WTC11 (cell line): ENCODE measurements around the gene CAMK1G.

Experiments
- ATF3 ChIP-seq: sonication (generic); formaldehyde crosslinking; conservative IDR thresholded peaks from 2 replicates; pipeline ENCODE4 v1.8.1; 2022; ENCODE audit warnings: mild to moderate bottlenecking, missing genetic modification reagents
- CTCF ChIP-seq: fragments of 200-600 bp; IDR thresholded peaks from 2 replicates; pipeline ENCODE4 v1.8.0; 2022; ENCODE audit warnings: antibody characterized with exemption
- USF2 ChIP-seq: sonication (generic); formaldehyde crosslinking; IDR thresholded peaks from 2 replicates; pipeline ENCODE4 v1.8.1; 2023; ENCODE audit warnings: mild to moderate bottlenecking, missing genetic modification reagents, moderate library complexity

- TF ChIP-seq USF2 (CRISPR knock-in tag) (no peak), CTCF (no peak), ATF3 (no peak)
These were observed 43.0 kb downstream of the CAMK1G start for GRCh38 chr1:209626346-209627026.
